IMR-90 (cell line): Measurements from ENCODE around the gene NTF3. TPM values are rescaled to one million over a fixed set of nuclear protein-coding genes. Genes with fewer than 3 reads are reported as not detected.

Experiments
- ATAC-seq: fragments of 200-7000 bp; cut with Tn5 transposase; 2 replicates; pipeline ENCODE4 v1.9.1; 2020; ENCODE audit warnings: low read depth, mild to moderate bottlenecking, moderate library complexity
- BruUV-seq: library from RNA; stranded (reverse); fragments of 400-500 nt; replicated peaks from 2 replicates; lab custom pipeline; 2021; lab: Mats Ljungman, UMichigan
- CTCF ChIA-PET: fragments of 300-600 bp; formaldehyde crosslinking; extraction: SDS; loops from one replicate; lab custom pipeline; 2021; ENCODE audit warnings: antibody characterized with exemption; lab: Yijun Ruan, JAX
- POLR2A ChIA-PET: fragments of 300-600 bp; sonication (Branson Sonifier 250); formaldehyde crosslinking; loops from one replicate; lab custom pipeline; 2022; ENCODE audit warnings: antibody characterized with exemption; ENCODE audit not compliant: unreplicated experiment; lab: Charles Lee
- DNase-seq: peaks from one replicate; pipeline ENCODE4 v3.0.0; 2013
- H2AFZ ChIP-seq: replicated peaks from 2 replicates; pipeline ENCODE3; 2013; ENCODE audit warnings: low read length, mild to moderate bottlenecking; ENCODE audit not compliant: poor library complexity
- H2AK5ac ChIP-seq: 2 replicates; pipeline ENCODE4 v1.6.1; 2013; ENCODE audit warnings: low read depth, low read length, inconsistent platforms
- H2AK9ac ChIP-seq: replicated peaks from 2 replicates; pipeline ENCODE3; 2013; ENCODE audit warnings: mild to moderate bottlenecking, low read depth, low read length, moderate library complexity; ENCODE audit not compliant: poor library complexity
- H2BK120ac ChIP-seq: 2 replicates; pipeline ENCODE4 v1.6.1; 2013; ENCODE audit warnings: low read depth, low read length, inconsistent platforms
- H2BK15ac ChIP-seq: 3 replicates; pipeline ENCODE4 v1.6.1; 2013; ENCODE audit warnings: low read depth, low read length, inconsistent platforms
- H2BK20ac ChIP-seq: 2 replicates; pipeline ENCODE4 v1.6.1; 2013; ENCODE audit warnings: low read depth, mild to moderate bottlenecking, inconsistent platforms, low read length, moderate library complexity
- H2BK5ac ChIP-seq: 2 replicates; pipeline ENCODE4 v1.6.1; 2013; ENCODE audit warnings: mild to moderate bottlenecking, low read depth, low read length, inconsistent platforms; ENCODE audit not compliant: poor library complexity, severe bottlenecking
- H3K14ac ChIP-seq: replicated peaks from 2 replicates; pipeline ENCODE4 v1.6.1; 2013; ENCODE audit warnings: low read depth, low read length, inconsistent platforms
- H3K18ac ChIP-seq: 2 replicates; pipeline ENCODE4 v1.6.1; 2013; ENCODE audit warnings: low read depth, low read length, control low read depth
- H3K23ac ChIP-seq: 2 replicates; pipeline ENCODE4 v1.6.1; 2013; ENCODE audit warnings: low read depth, low read length, inconsistent platforms
- H3K27ac ChIP-seq: 2 replicates; pipeline ENCODE4 v1.5.1; 2013; ENCODE audit warnings: mild to moderate bottlenecking, control low read depth, low read length; ENCODE audit not compliant: insufficient read depth
- H3K27me3 ChIP-seq: 2 replicates; pipeline ENCODE4 v1.6.1; 2013; ENCODE audit warnings: low read length; ENCODE audit not compliant: control insufficient read depth, insufficient read depth
- H3K36me3 ChIP-seq: 2 replicates; pipeline ENCODE4 v1.6.1; 2013; ENCODE audit warnings: low read length, mixed read lengths; ENCODE audit not compliant: control insufficient read depth, insufficient read depth
- H3K4ac ChIP-seq: 2 replicates; pipeline ENCODE4 v1.6.1; 2013; ENCODE audit warnings: low read depth, low read length, inconsistent platforms
- H3K4me1 ChIP-seq: 2 replicates; pipeline ENCODE4 v1.6.1; 2013; ENCODE audit warnings: low read length, mixed read lengths; ENCODE audit not compliant: control insufficient read depth, insufficient read depth
- H3K4me2 ChIP-seq: 2 replicates; pipeline ENCODE4 v1.6.1; 2013; ENCODE audit warnings: low read depth, mild to moderate bottlenecking, control low read depth, low read length, moderate library complexity
- H3K4me3 ChIP-seq: 2 replicates; pipeline ENCODE4 v1.5.1; 2013; ENCODE audit warnings: low read depth, mild to moderate bottlenecking, control low read depth, low read length, moderate library complexity; ENCODE audit not compliant: insufficient read depth
- H3K56ac ChIP-seq: 2 replicates; pipeline ENCODE4 v1.6.1; 2013; ENCODE audit warnings: low read length, inconsistent platforms; ENCODE audit not compliant: insufficient read depth; ENCODE audit errors: extremely low read depth
- H3K79me1 ChIP-seq, 2 experiments: 2 replicates each; pipeline ENCODE4 v1.6.1; 2013; ENCODE audit warnings: low read length in 2 of 2, inconsistent platforms in 1 of 2, low read depth in 1 of 2
- H3K9ac ChIP-seq: 2 replicates; pipeline ENCODE4 v1.6.1; 2013; ENCODE audit warnings: low read depth, low read length, control low read depth
- H3K9me1 ChIP-seq: 2 replicates; pipeline ENCODE4 v1.6.1; 2013; ENCODE audit warnings: low read length, inconsistent platforms; ENCODE audit not compliant: insufficient read depth
- H3K9me3 ChIP-seq: 2 replicates; pipeline ENCODE4 v1.6.1; 2013; ENCODE audit warnings: low read length; ENCODE audit not compliant: control insufficient read depth, insufficient read depth
- H4K20me1 ChIP-seq: 2 replicates; pipeline ENCODE4 v1.6.1; 2013; ENCODE audit warnings: low read length, inconsistent platforms; ENCODE audit not compliant: insufficient read depth
- H4K5ac ChIP-seq: 2 replicates; pipeline ENCODE4 v1.6.1; 2013; ENCODE audit warnings: mild to moderate bottlenecking, low read depth, low read length, control low read depth
- H4K8ac ChIP-seq, 2 experiments: 2 replicates each; pipeline ENCODE4 v1.6.1; 2013; ENCODE audit warnings: low read depth in 2 of 2, low read length in 2 of 2, control low read depth in 1 of 2, inconsistent platforms in 1 of 2
- H4K91ac ChIP-seq: 2 replicates; pipeline ENCODE4 v1.6.1; 2013; ENCODE audit warnings: low read depth, low read length, inconsistent platforms; ENCODE audit not compliant: insufficient read depth
- BHLHE40 ChIP-seq: fragments of 150-350 bp; IDR thresholded peaks from 2 replicates; pipeline ENCODE4 v1.6.1; 2016; ENCODE audit warnings: mild to moderate bottlenecking, low read depth, low read length
- CEBPB ChIP-seq: IDR thresholded peaks from 2 replicates; pipeline ENCODE4 v1.6.1; 2012; ENCODE audit warnings: low read depth, low read length, improper control_type of control experiment
- CHD1 ChIP-seq: IDR thresholded peaks from 2 replicates; pipeline ENCODE4 v1.6.1; 2012; ENCODE audit warnings: low read depth, low read length, improper control_type of control experiment
- FOS ChIP-seq: fragments of 150-350 bp; IDR thresholded peaks from 2 replicates; pipeline ENCODE4 v1.6.1; 2016; ENCODE audit warnings: low read depth, low read length
- MAFK ChIP-seq: IDR thresholded peaks from 2 replicates; pipeline ENCODE4 v1.6.1; 2012; ENCODE audit warnings: low read depth, low read length, improper control_type of control experiment
- MAZ ChIP-seq: IDR thresholded peaks from 2 replicates; pipeline ENCODE4 v1.6.1; 2012; ENCODE audit warnings: low read depth, mild to moderate bottlenecking, low read length, improper control_type of control experiment, moderate library complexity, borderline replicate concordance
- MXI1 ChIP-seq: IDR thresholded peaks from 2 replicates; pipeline ENCODE4 v1.6.1; 2012; ENCODE audit warnings: low read depth, mild to moderate bottlenecking, low read length, moderate library complexity, borderline replicate concordance
- NFE2L2 ChIP-seq: fragments of 150-350 bp; IDR thresholded peaks from 2 replicates; pipeline ENCODE4 v1.6.1; 2016; ENCODE audit warnings: low read depth, mild to moderate bottlenecking, low read length
- RAD21 ChIP-seq: IDR thresholded peaks from 2 replicates; pipeline ENCODE4 v1.6.1; 2012; ENCODE audit warnings: low read length, improper control_type of control experiment
- RCOR1 ChIP-seq: IDR thresholded peaks from 2 replicates; pipeline ENCODE4 v1.6.1; 2012; ENCODE audit warnings: mild to moderate bottlenecking, low read length, improper control_type of control experiment; ENCODE audit not compliant: insufficient replicate concordance
- RFX5 ChIP-seq: IDR thresholded peaks from 2 replicates; pipeline ENCODE4 v1.8.0; 2012; ENCODE audit warnings: low read depth, mild to moderate bottlenecking, low read length, moderate library complexity
- SMC3 ChIP-seq: fragments of 150-350 bp; IDR thresholded peaks from 2 replicates; pipeline ENCODE4 v1.6.1; 2016; ENCODE audit warnings: low read depth, mild to moderate bottlenecking, antibody characterized with exemption, low read length, moderate library complexity
- dilution Hi-C: fragments of 300-500 bp; cut with HindIII; formaldehyde crosslinking; loops from one replicate; pipeline ENCODE4 v1.14.3; 2018; ENCODE audit warnings: low sequenced_read_pairs; ENCODE audit not compliant: unreplicated experiment
- in situ Hi-C: fragments of 300-500 bp; cut with MboI; formaldehyde crosslinking; loops from 3 replicates; pipeline ENCODE4 v1.14.3; 2019; ENCODE audit warnings: low sequenced_read_pairs, inconsistent platforms, mixed read lengths
- intact Hi-C: fragments of 100-400 bp; cut with micrococcal nuclease; formaldehyde crosslinking; loops from 2 replicates; pipeline ENCODE4 v1.10.0; 2022
- polyA plus RNA-seq, 3 experiments: library from polyadenylated mRNA; depleted of rRNA; stranded (reverse); fragments of >200 nt; gene quantifications; 2 replicates each; pipeline ENCODE4 v1.2.3, GENCODE V29; 2012; ENCODE audit warnings: low replicate concordance in 1 of 3
- total RNA-seq: library from RNA; depleted of rRNA; stranded (reverse); fragments of >200 nt; gene quantifications from 2 replicates; pipeline ENCODE4 v1.2.3, GENCODE V29; 2012
- TF ChIP-seq, protein P1 (sequence below): fragments of 150-350 bp; IDR thresholded peaks from 2 replicates; pipeline ENCODE4 v1.6.1; 2017; ENCODE audit warnings: mild to moderate bottlenecking, antibody characterized with exemption, low read length, low read depth
- TF ChIP-seq, protein P2 (sequence below): conservative IDR thresholded peaks from 2 replicates; pipeline ENCODE4 v1.5.1; 2012; ENCODE audit warnings: mild to moderate bottlenecking, low read depth, low read length, improper control_type of control experiment
- TF ChIP-seq, protein P3 (sequence below): fragments of 150-350 bp; IDR thresholded peaks from 2 replicates; pipeline ENCODE4 v1.6.1; 2016; ENCODE audit warnings: low read depth, mild to moderate bottlenecking, low read length, moderate library complexity, borderline replicate concordance

Gene NTF3
- total and polyA plus RNA-seq, 2 of the 4 experiments (the other 2 are of a cell fraction), result 12.2 to 32.4 TPM

DNA sequence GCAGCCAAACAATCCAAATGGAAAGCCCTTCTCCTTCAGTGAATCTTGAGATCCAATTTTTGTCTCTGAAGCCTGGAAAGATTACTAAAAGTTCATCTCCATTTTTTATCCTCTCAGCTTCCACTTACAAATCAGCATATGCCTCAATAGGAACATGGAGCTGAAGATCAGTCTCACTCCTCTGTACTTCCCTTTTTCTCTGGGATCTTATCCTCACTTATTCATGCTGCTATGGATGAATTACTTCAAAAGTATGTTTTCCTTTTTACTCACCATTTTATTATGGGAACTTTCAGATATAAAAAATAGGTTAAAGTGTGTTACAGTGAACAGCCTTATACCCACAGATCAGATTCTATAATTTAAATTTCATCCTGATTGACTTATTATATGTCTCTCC lies 14.4 kb upstream of the NTF3 start:
- Histone ChIP-seq H3K56ac (no peak overlapping the region), H3K4me2 (peak overlapping the region; percentile 49; the same call in 1 of the 2 replicates), H2AFZ (no peak overlapping the region), H3K14ac (peak overlapping the region; percentile 58; the same call in 1 of the 2 replicates), H2BK20ac (peak overlapping the region; percentile 39; the same call in 1 of the 2 replicates), H2AK9ac (no peak overlapping the region), H4K5ac (no peak overlapping the region), H4K20me1 (no peaks in the 10 kb centered on the region), H3K27ac (no peak overlapping the region), H3K27me3 (no peaks in the 10 kb centered on the region), H3K79me1 (no peaks in the 10 kb centered on the region), H2BK120ac (peak overlapping the region; percentile 24; the same call in 1 of the 2 replicates), H2BK5ac (peak overlapping the region; percentile 76), H3K4me3 (no peak overlapping the region), H3K36me3 (no peaks in the 10 kb centered on the region), H3K9me3 (peaks cover 2% of the 10 kb centered on the region; the same call in 1 of the 2 replicates), H3K18ac (peak overlapping the region; percentile 82; the same call in 1 of the 2 replicates), H3K4me1 (no peaks in the 10 kb centered on the region), H2AK5ac (no peak overlapping the region), H4K91ac (no peak overlapping the region), H3K23ac (no peak overlapping the region), H3K4ac (no peak overlapping the region), H3K9ac (no peak overlapping the region), H2BK15ac (no peak overlapping the region), H3K9me1 (no peaks in the 10 kb centered on the region), H4K8ac (no peak overlapping the region; a peak in 1 of 4 replicates)
- intact Hi-C loops (no loop called here), dilution Hi-C loops (no loop called here), in situ Hi-C loops (no loop called here)
- POLR2A ChIA-PET, result no interaction called here
- DNase-seq (peak; percentile 67), ATAC-seq (peak; percentile 53; the same call in 1 of the 2 replicates)
- CTCF ChIA-PET, result no interaction called here
- BruUV-seq, result no TSS peak
- TF ChIP-seq CEBPB, result no peak
- no peak for TF ChIP-seq FOS
- no peak for TF ChIP-seq RCOR1
- TF ChIP-seq MXI1, result no peak
- TF ChIP-seq BHLHE40, result no peak
- no peak for TF ChIP-seq RAD21
- no peak for TF ChIP-seq RFX5
- no peak for TF ChIP-seq MAZ
- TF ChIP-seq, protein P1, sequence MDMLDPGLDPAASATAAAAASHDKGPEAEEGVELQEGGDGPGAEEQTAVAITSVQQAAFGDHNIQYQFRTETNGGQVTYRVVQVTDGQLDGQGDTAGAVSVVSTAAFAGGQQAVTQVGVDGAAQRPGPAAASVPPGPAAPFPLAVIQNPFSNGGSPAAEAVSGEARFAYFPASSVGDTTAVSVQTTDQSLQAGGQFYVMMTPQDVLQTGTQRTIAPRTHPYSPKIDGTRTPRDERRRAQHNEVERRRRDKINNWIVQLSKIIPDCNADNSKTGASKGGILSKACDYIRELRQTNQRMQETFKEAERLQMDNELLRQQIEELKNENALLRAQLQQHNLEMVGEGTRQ, result no peak
- TF ChIP-seq CHD1, result no peak
- TF ChIP-seq, protein P2, sequence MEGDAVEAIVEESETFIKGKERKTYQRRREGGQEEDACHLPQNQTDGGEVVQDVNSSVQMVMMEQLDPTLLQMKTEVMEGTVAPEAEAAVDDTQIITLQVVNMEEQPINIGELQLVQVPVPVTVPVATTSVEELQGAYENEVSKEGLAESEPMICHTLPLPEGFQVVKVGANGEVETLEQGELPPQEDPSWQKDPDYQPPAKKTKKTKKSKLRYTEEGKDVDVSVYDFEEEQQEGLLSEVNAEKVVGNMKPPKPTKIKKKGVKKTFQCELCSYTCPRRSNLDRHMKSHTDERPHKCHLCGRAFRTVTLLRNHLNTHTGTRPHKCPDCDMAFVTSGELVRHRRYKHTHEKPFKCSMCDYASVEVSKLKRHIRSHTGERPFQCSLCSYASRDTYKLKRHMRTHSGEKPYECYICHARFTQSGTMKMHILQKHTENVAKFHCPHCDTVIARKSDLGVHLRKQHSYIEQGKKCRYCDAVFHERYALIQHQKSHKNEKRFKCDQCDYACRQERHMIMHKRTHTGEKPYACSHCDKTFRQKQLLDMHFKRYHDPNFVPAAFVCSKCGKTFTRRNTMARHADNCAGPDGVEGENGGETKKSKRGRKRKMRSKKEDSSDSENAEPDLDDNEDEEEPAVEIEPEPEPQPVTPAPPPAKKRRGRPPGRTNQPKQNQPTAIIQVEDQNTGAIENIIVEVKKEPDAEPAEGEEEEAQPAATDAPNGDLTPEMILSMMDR, result no peak
- TF ChIP-seq, protein P3, sequence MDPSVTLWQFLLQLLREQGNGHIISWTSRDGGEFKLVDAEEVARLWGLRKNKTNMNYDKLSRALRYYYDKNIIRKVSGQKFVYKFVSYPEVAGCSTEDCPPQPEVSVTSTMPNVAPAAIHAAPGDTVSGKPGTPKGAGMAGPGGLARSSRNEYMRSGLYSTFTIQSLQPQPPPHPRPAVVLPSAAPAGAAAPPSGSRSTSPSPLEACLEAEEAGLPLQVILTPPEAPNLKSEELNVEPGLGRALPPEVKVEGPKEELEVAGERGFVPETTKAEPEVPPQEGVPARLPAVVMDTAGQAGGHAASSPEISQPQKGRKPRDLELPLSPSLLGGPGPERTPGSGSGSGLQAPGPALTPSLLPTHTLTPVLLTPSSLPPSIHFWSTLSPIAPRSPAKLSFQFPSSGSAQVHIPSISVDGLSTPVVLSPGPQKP, result no peak
- TF ChIP-seq NFE2L2, result no peak
- no peak for TF ChIP-seq MAFK
- no peak for TF ChIP-seq SMC3
